ENCODE results near the gene OR8H2.
"Not testable (repeated sequence)": the region's sequence is repeated elsewhere in the genome, so short reads cannot be mapped to it uniquely, and the experiment has no call there.

The OR8H2 gene, protein sequence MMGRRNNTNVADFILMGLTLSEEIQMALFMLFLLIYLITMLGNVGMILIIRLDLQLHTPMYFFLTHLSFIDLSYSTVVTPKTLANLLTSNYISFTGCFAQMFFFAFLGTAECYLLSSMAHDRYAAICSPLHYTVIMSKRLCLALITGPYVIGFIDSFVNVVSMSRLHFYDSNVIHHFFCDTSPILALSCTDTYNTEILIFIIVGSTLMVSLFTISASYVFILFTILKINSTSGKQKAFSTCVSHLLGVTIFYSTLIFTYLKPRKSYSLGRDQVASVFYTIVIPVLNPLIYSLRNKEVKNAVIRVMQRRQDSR

GRCh38 chr11:56103210-56103737, at the start of gene OR8H2:
Gene OR8H2 (plus strand): TSS chr11:56103687. CDS start chr11:56105043, 1,356 bp downstream.
- Histone ChIP-seq H3K4me3 (replicated peaks; ENCODE audit: low read depth, low read length) (no peak within 1 kb of the TSS), H3K27me3 (replicated peaks; ENCODE audit: control insufficient read depth, insufficient read depth, low read length) (no peaks in the 10 kb centered on the region), H3K36me3 (ENCODE audit: control insufficient read depth, insufficient read depth, low read length) (no peaks in the 10 kb centered on the region)
- TF ChIP-seq CTCF (IDR thresholded peaks at IDR 0.05; ENCODE audit: insufficient read depth, low read length, poor library complexity, severe bottlenecking), result no peak
- no peak for DNase-seq (ENCODE audit: extremely low read depth, insufficient read length)

GRCh38 chr11:56056366-56056765, 47.1 kb upstream of the OR8H2 start:
- not testable (repeated sequence) for H3K27me3 ChIP-seq (replicated peaks; ENCODE audit: control insufficient read depth, insufficient read depth, low read length); H3K36me3 ChIP-seq (ENCODE audit: control insufficient read depth, insufficient read depth, low read length); DNase-seq (ENCODE audit: extremely low read depth, insufficient read length); H3K4me3 ChIP-seq (replicated peaks; ENCODE audit: low read depth, low read length)

- not testable (repeated sequence) for H3K4me3 ChIP-seq (replicated peaks; ENCODE audit: low read depth, low read length); H3K27me3 ChIP-seq (replicated peaks; ENCODE audit: control insufficient read depth, insufficient read depth, low read length); H3K36me3 ChIP-seq (ENCODE audit: control insufficient read depth, insufficient read depth, low read length); DNase-seq (ENCODE audit: extremely low read depth, insufficient read length)
Measured at GRCh38 chr11:56057661-56058237, 45.7 kb upstream of the OR8H2 start.

DNA sequence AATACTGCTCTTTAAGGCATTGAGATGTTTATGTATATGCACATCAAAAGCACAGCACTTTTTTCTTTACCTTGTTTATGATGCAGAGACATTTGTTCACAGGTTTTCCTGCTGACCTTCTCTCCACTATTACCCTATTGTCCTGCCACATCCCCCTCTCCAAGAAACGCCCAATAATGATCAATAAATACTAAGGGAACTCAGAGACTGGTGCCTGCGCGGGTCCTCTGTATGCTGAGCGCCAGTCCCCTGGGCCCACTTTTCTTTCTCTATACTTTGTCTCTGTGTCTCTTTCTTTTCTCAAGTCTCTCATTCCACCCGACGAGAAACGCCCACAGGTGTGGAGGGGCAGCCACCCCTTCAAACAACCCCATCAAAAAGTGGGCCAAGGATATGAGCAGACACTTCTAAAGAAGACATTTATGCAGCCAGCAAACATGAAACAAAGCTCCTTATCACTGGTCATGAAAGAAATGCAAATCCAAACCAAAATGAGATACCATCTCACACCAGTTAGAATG, 45.2 kb upstream of the OR8H2 start:
- not testable (repeated sequence) for H3K36me3 ChIP-seq (ENCODE audit: control insufficient read depth, insufficient read depth, low read length); DNase-seq (ENCODE audit: extremely low read depth, insufficient read length); H3K27me3 ChIP-seq (replicated peaks; ENCODE audit: control insufficient read depth, insufficient read depth, low read length); H3K4me3 ChIP-seq (replicated peaks; ENCODE audit: low read depth, low read length)

- DNase-seq (ENCODE audit: extremely low read depth, insufficient read length), result no peak
- Histone ChIP-seq H3K4me3 (replicated peaks; ENCODE audit: low read depth, low read length) (no peak overlapping the region), H3K27me3 (replicated peaks; ENCODE audit: control insufficient read depth, insufficient read depth, low read length) (no peaks in the 10 kb centered on the region), H3K36me3 (ENCODE audit: control insufficient read depth, insufficient read depth, low read length) (no peaks in the 10 kb centered on the region)
- TF ChIP-seq CTCF (IDR thresholded peaks at IDR 0.05; ENCODE audit: insufficient read depth, low read length, poor library complexity, severe bottlenecking), result no peak
Measured at GRCh38 chr11:56066980-56067379, 36.5 kb upstream of the OR8H2 start.

- no peaks in the 10 kb centered on the region for H3K27me3 ChIP-seq (replicated peaks; ENCODE audit: control insufficient read depth, insufficient read depth, low read length)
- H3K4me3 ChIP-seq (replicated peaks; ENCODE audit: low read depth, low read length), result no peak overlapping the region
- DNase-seq (ENCODE audit: extremely low read depth, insufficient read length), result no peak
- H3K36me3 ChIP-seq (ENCODE audit: control insufficient read depth, insufficient read depth, low read length), result no peaks in the 10 kb centered on the region
- TF ChIP-seq CTCF (IDR thresholded peaks at IDR 0.05; ENCODE audit: insufficient read depth, low read length, poor library complexity, severe bottlenecking), result peak; percentile 6
Measured at GRCh38 chr11:56089697-56090096, 13.8 kb upstream of the OR8H2 start.

- Histone ChIP-seq H3K36me3 (ENCODE audit: control insufficient read depth, insufficient read depth, low read length) (no peaks in the 10 kb centered on the region), H3K4me3 (replicated peaks; ENCODE audit: low read depth, low read length) (no peak within 1 kb of the TSS), H3K27me3 (replicated peaks; ENCODE audit: control insufficient read depth, insufficient read depth, low read length) (no peaks in the 10 kb centered on the region)
- no peak for DNase-seq (ENCODE audit: extremely low read depth, insufficient read length)
- no peak for TF ChIP-seq CTCF (IDR thresholded peaks at IDR 0.05; ENCODE audit: insufficient read depth, low read length, poor library complexity, severe bottlenecking)
Measured at GRCh38 chr11:56093008-56093407, 10.5 kb upstream of the OR8H2 start, which contains the start of gene OR8I2. Gene OR8I2 (plus strand): TSS chr11:56093308. CDS start chr11:56093308, 0 bp downstream.
